GM21825 (cell line): ENCODE measurements around the gene NKX3-2.
"Not testable (repeated sequence)": the region's sequence is repeated elsewhere in the genome, so short reads cannot be mapped to it uniquely, and the experiment has no call there.

Source experiments
- ATAC-seq: cut with Tn5 transposase; IDR thresholded peaks from one replicate; pipeline ENCODE4 v1.9.1; 2021; ENCODE audit warnings: mild to moderate bottlenecking, moderate library complexity; ENCODE audit not compliant: unreplicated experiment

Gene NKX3-2

DNA sequence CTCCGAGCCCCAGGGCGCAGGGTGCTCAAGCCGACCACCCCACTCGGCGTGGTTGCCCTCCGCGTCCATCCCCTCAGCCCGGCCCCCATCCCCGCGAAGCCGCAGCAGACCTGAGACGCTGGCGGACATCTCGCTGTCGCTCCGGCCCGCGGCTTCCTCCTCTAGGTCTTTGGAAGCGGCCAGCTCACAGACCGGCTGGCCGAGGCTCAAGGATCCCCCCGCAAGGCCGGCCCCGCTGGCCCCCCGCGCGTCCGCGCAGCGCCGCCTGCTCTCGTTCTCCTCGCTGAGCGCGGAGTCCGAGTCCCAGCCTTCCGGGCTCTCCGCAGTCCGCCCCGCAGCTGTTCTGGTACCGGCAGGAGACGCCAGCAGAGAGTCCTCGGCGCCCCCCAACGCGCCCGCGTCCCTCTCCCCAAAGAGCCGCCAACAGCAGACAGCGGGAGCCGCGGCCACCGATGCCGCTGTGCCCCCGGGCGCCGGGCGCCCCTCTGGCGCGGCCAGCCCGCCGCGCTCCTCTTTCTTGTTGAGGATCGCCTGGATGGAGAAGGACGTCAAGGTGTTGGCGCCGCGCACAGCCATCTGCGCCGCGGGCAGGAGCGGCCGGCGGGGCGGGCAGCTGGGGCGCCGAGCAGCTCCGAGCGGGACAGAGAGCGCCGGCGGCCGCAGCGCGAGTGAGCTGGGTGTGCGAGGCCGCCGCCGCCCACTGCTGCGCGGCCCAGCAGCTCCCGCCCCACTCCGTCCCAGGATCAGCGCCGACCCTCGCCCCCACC, at the start of gene NKX3-2:
TSS of gene NKX3-2 (minus strand) at position 670 of the 767 bp plus-strand sequence. CDS start at position 576, 94 bp downstream.
- no peak for ATAC-seq

GRCh38 chr4:13592220-13592619, 47.9 kb upstream of the NKX3-2 start:
- no peak for ATAC-seq

DNA sequence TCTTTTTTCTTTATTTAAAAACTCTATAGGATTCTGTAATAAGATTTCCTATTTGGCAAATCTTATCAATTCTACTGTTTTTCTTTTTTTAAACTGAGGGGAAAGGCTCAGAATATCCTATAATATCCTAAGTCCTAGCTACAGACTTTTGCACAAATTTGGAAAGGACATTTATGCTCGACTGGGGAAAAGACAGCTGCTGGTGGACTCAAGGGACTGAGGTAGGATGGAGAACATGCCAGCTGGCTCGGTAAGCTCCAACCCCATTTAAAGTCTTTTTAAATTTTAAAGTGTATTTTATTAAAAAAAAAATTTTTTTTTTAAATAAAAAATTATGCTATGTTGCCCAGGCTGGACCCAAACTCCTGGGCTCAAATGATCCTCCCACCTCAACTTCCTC, 46.5 kb upstream of the NKX3-2 start:
- ATAC-seq = no peak

DNA sequence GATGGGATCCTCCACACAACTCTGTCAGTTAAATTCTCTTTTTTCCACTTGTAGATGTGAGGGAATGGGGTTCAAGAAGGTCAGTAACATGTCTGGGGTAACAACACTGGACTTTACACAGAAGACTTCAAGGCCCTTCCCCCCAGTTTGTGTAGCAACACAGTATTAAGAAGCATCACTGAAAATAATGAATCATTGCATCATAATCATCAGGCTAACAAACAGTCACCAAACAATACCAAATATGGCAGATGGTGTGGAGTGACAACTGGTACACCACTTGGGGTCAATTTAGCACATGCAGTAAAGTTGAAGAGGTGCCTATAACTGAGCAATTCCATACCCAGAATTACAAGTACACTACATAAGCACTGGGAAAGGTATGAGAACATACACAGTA, 44.6 kb upstream of the NKX3-2 start:
- no peak for ATAC-seq

- no peak for ATAC-seq
Observed at GRCh38 chr4:13584481-13584880, 40.2 kb upstream of the NKX3-2 start.

GRCh38 chr4:13580036-13580435, 35.7 kb upstream of the NKX3-2 start:
- no peak for ATAC-seq

- ATAC-seq = no peak
Observed at GRCh38 chr4:13577660-13578059, 33.4 kb upstream of the NKX3-2 start.

GRCh38 chr4:13570916-13571315, 26.6 kb upstream of the NKX3-2 start:
- no peak for ATAC-seq

GRCh38 chr4:13567125-13567524, 22.8 kb upstream of the NKX3-2 start:
- no peak for ATAC-seq

DNA sequence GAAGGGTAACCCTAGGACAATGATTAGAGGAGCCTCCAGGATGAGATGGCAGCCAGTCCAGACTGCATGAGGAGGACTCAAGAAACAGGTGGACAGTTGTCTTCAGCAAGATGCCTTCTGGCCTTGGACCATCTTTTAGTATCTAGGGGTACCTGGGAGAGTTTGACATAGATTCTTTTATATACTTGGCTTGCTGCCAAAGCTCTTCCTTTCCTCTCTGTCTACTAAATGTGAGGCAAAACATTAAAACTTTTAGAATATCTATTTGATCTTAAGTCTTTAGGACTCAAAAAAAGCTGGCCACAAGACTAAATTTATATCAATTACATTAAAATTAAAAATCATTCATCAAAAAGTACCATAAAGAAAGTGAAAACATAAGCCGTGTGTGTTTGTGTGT, 18.6 kb upstream of the NKX3-2 start:
- no peak for ATAC-seq

GRCh38 chr4:13561673-13562072, 17.4 kb upstream of the NKX3-2 start:
- no peak for ATAC-seq

GRCh38 chr4:13560111-13560510, 15.8 kb upstream of the NKX3-2 start:
- ATAC-seq = not testable (repeated sequence)

GRCh38 chr4:13559413-13559812, 15.1 kb upstream of the NKX3-2 start:
- ATAC-seq = no peak

DNA sequence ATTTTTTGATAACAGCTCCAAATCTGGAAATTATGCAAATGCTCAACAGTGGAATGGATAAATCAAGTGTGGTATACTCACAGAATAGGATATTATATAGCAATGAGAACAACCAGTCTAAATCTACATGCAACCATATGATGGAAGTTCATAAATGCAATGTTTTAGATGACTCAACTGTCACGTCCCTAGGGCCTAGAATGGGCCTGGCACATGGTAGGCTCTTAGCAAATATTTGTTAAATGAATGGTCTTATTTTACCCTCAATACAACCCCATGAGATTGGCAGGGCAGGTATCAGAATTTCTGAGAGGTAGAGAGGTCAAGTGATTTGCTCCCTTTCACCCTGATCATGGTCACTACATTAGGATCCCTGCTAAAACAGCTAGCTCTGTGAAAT, 14.6 kb upstream of the NKX3-2 start:
- ATAC-seq = no peak

- ATAC-seq = no peak
Observed at GRCh38 chr4:13555325-13555724, 11.0 kb upstream of the NKX3-2 start.

- no peak for ATAC-seq
Observed at GRCh38 chr4:13553081-13553480, 8.8 kb upstream of the NKX3-2 start.

DNA sequence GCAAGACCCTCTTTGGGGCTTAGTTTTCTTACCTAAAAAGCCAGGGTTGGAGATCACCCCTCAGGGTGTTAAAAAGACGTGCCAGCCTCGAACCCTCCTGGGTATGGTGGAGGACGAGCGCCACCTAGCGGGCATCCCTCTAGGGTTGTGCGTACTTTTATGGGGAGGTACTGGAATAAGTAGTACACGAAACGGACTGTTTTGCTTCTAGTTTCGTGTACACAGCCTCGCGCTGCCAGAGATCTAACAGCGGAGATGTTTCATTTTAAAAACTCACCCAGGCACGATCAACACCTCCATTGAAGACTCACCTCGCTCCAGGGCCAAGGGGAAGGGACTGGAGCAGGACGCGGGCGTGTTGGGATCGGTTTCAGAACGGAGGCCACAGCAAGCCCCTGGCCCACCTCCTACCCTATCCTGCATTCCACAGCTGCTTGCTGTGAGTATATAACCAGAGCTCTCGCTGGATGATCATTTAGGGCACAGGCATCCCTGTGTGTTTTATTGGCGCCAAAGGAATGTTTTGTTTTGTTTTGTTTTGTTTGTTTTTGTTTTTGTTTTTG, 4.8 kb upstream of the NKX3-2 start:
- ATAC-seq = peak; percentile 82

- ATAC-seq = no peak
Observed at GRCh38 chr4:13548059-13548983, 4.0 kb upstream of the NKX3-2 start.

DNA sequence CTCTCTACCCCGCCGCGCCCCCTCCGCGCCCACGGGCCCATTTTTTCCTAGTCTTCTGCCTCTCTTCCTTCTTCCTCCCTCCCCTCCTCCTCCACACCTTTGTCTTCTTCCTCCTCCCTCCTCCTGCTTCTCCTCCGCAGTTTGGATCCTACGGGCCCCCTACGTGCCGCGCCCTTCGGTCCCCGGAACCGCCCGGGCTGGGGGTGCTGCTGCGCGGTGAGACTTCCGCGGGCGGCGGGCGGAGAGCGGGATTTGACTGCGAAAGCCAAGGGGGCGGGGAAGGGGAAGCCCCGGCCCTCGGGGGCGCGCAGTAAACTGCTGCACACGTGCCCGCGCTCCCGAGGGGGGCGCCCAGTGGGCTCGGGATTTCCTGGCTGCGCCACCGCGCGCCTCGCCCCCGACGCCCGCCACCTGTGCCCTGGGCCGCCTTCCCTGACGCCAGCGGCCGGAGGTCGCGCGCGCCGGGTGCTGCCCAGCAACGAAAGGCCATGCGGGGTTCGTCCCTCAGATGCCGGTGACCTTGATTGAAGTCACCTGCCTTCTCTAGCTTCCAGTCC, 3.3 kb upstream of the NKX3-2 start:
- ATAC-seq = no peak

DNA sequence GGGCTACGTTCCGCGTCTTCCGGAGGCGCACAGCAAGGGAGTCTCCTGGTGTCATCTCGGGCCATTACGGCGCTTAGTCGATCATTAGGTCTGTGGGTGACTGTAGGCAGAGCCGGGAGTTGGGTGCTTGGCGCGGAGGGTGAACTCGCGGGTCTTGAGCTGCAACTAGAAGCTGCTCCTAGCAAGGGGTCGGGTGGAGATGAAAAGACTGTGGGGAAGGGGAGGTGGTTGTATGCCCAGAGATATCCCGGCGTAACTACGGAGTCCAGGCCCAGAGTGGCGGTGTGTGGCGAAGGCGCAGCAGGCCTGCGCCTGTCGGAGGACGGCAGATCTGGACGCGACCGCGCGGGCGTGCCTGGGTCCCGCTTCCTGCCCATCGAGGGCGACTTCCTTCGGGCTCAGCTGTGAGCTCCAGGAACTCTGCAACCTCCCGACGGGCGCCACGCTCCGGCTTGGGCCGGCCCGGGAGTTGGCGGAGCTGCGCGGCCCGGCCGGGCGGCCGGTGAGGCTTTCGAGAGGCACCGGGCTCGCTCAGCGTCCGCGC, 2.7 kb upstream of the NKX3-2 start:
- no peak for ATAC-seq
